GM12878 (cell line): Measurements from ENCODE around the gene EVI5L. TPM values are rescaled to one million over a fixed set of nuclear protein-coding genes. Genes with fewer than 3 reads are reported as not detected.
"Not testable (repeated sequence)": the region's sequence is repeated elsewhere in the genome, so short reads cannot be mapped to it uniquely, and the experiment has no call there.

Experiments used
- ATAC-seq: fragments of 200-7000 bp; cut with Tn5 transposase; 3 replicates; pipeline ENCODE4 v1.9.1; 2020; ENCODE audit warnings: mild to moderate bottlenecking, moderate library complexity
- BruUV-seq: library from RNA; stranded (reverse); fragments of 400-500 nt; replicated peaks from 2 replicates; lab custom pipeline; 2021; lab: Mats Ljungman, UMichigan
- CTCF ChIA-PET: fragments of 300-600 bp; sonication (Branson Sonifier 250); formaldehyde crosslinking; extraction: SDS; loops from one replicate; lab custom pipeline; 2021; ENCODE audit warnings: inconsistent platforms; lab: Yijun Ruan, JAX
- POLR2A ChIA-PET: fragments of 350-600 bp; formaldehyde crosslinking; extraction: SDS; loops from one replicate; lab custom pipeline; 2021; ENCODE audit warnings: inconsistent platforms; lab: Charles Lee
- RAD21 ChIA-PET: fragments of 300-600 bp; sonication (Branson Sonifier 250); formaldehyde crosslinking; loops from one replicate; lab custom pipeline; 2023; ENCODE audit warnings: antibody characterized with exemption; ENCODE audit not compliant: unreplicated experiment; lab: Charles Lee
- SMC1A ChIA-PET: fragments of 300-600 bp; sonication (Branson Sonifier 250); formaldehyde crosslinking; loops from one replicate; lab custom pipeline; 2023; ENCODE audit not compliant: unreplicated experiment, uncharacterized antibody; lab: Charles Lee
- DNase-seq: peaks from one replicate; pipeline ENCODE4 v3.0.0-alpha.2; 2011; ENCODE audit warnings: low read depth, low spot score
- FAIRE-seq: peaks from 3 replicates; lab custom pipeline; 2011; peaks lifted over from hg19 to GRCh38; lab: Jason Lieb, UNC
- H2AFZ ChIP-seq: 2 replicates; pipeline ENCODE4 v1.6.0; 2011; ENCODE audit warnings: low read depth, low read length, control low read depth; ENCODE audit not compliant: control insufficient read depth
- H3K27ac ChIP-seq: 2 replicates; pipeline ENCODE4 v1.5.1; 2011; ENCODE audit warnings: control low read depth; ENCODE audit not compliant: control insufficient read depth, insufficient read depth
- H3K27me3 ChIP-seq, 2 experiments: replicated peaks in 1 of 2; 2 replicates each; pipeline versions ENCODE4 v1.6.0 to v1.6.1; 2011; ENCODE audit warnings: low read length in 1 of 2; ENCODE audit not compliant: control insufficient read depth in 2 of 2, insufficient read depth in 2 of 2
- H3K36me3 ChIP-seq, 2 experiments: 2 replicates each; pipeline ENCODE4 v1.5.1; 2011; ENCODE audit warnings: low read length in 1 of 2; ENCODE audit not compliant: control insufficient read depth in 2 of 2, insufficient read depth in 2 of 2
- H3K4me1 ChIP-seq: 2 replicates; pipeline ENCODE4 v1.6.1; 2011; ENCODE audit warnings: mild to moderate bottlenecking, low read length, moderate library complexity, mixed read lengths; ENCODE audit not compliant: control insufficient read depth, insufficient read depth
- H3K4me2 ChIP-seq: 2 replicates; pipeline ENCODE4 v1.6.0; 2011; ENCODE audit warnings: control low read depth; ENCODE audit not compliant: control insufficient read depth, insufficient read depth
- H3K4me3 ChIP-seq: fragments of 200-600 bp; sonication (generic); 2 replicates; pipeline ENCODE4 v1.5.1; 2016
- H3K79me2 ChIP-seq: 2 replicates; pipeline ENCODE4 v1.6.0; 2011; ENCODE audit warnings: low read length; ENCODE audit not compliant: control insufficient read depth, insufficient read depth
- H3K9ac ChIP-seq: 2 replicates; pipeline ENCODE4 v1.8.0; 2011; ENCODE audit warnings: low read length, control low read depth, mixed read lengths; ENCODE audit not compliant: control insufficient read depth, insufficient read depth
- H3K9me3 ChIP-seq: replicated peaks from 3 replicates; pipeline ENCODE4 v1.5.1; 2011; ENCODE audit warnings: mild to moderate bottlenecking, low read length; ENCODE audit not compliant: control insufficient read depth, insufficient read depth
- H4K20me1 ChIP-seq: 2 replicates; pipeline ENCODE4 v1.6.0; 2011; ENCODE audit not compliant: control insufficient read depth, insufficient read depth
- ATF3 ChIP-seq: IDR thresholded peaks from 2 replicates; pipeline ENCODE4 v1.6.1; 2011; ENCODE audit warnings: low read depth, mild to moderate bottlenecking, low read length, moderate library complexity, borderline replicate concordance; ENCODE audit errors: extremely low read depth
- BHLHE40 ChIP-seq, 2 experiments: fragments of 450-650 bp in 1 of 2; IDR thresholded peaks; 2 replicates each; pipeline ENCODE4 v1.6.1; 2011 to 2017; ENCODE audit warnings: low read depth in 2 of 2, borderline replicate concordance in 1 of 2, improper control_type of control experiment in 1 of 2, low read length in 1 of 2, mild to moderate bottlenecking in 1 of 2
- CREM ChIP-seq: IDR thresholded peaks from 2 replicates; pipeline ENCODE4 v1.6.1; 2014; ENCODE audit warnings: antibody characterized with exemption, low read depth
- HDGF ChIP-seq: fragments of 450-650 bp; IDR thresholded peaks from 2 replicates; pipeline ENCODE4 v1.6.1; 2016; ENCODE audit warnings: antibody characterized with exemption
- JUND ChIP-seq: IDR thresholded peaks from 2 replicates; pipeline ENCODE4 v1.6.1; 2012; ENCODE audit warnings: low read depth, mild to moderate bottlenecking, low read length, improper control_type of control experiment, moderate library complexity
- NFYB ChIP-seq: IDR thresholded peaks from 2 replicates; pipeline ENCODE4 v1.6.1; 2011; ENCODE audit warnings: low read depth, mild to moderate bottlenecking, low read length, improper control_type of control experiment, moderate library complexity; ENCODE audit not compliant: insufficient read depth
- PAX5 ChIP-seq: IDR thresholded peaks from 2 replicates; pipeline ENCODE4 v1.6.1; 2011; ENCODE audit warnings: low read depth, low read length, borderline replicate concordance
- PKNOX1 ChIP-seq: fragments of 450-650 bp; IDR thresholded peaks from 2 replicates; pipeline ENCODE4 v1.6.1; 2016; ENCODE audit warnings: mild to moderate bottlenecking
- POU2F2 ChIP-seq: IDR thresholded peaks from 3 replicates; pipeline ENCODE4 v1.6.1; 2011; ENCODE audit warnings: low read depth, mild to moderate bottlenecking, low read length, borderline replicate concordance
- RCOR1 ChIP-seq: conservative IDR thresholded peaks from 2 replicates; pipeline ENCODE4 v1.6.1; 2012; ENCODE audit warnings: low read depth, low read length, improper control_type of control experiment
- STAT3 ChIP-seq: IDR thresholded peaks from 2 replicates; pipeline ENCODE4 v1.6.1; 2011; ENCODE audit warnings: low read depth, low read length, improper control_type of control experiment
- WGBS: methylation state at CpG from one replicate; pipeline ENCODE4 v1.1.6; 2016; ENCODE audit warnings: low lambda C conversion rate; ENCODE audit not compliant: insufficient replicate concordance, insufficient coverage; ENCODE audit errors: missing lambda C conversion rate; 5-methylcytosine and 5-hydroxymethylcytosine counted together
- in situ Hi-C: fragments of 300-500 bp; cut with MboI; formaldehyde crosslinking; loops from 9 replicates; pipeline ENCODE4 v1.14.3; 2018; ENCODE audit warnings: mixed read lengths
- intact Hi-C: fragments of 100-400 bp; cut with micrococcal nuclease; formaldehyde crosslinking; loops from one replicate; pipeline ENCODE4 v1.14.2; 2022; ENCODE audit not compliant: unreplicated experiment
- polyA plus RNA-seq, 11 experiments: library from polyadenylated mRNA; depleted of rRNA in 4 of 11; unstranded in 6 of 11; stranded (reverse) in 5 of 11; fragments of >200 nt; fragmentation: Nextera tagmentation in 4 of 11; fragmentation: Illumina TruSeq in 1 of 11; extraction: Ambion mirVana in 4 of 11; extraction: Trizol in 1 of 11; gene quantifications; 1 replicate in 1 of 11; 2 replicates in 10 of 11; pipeline versions ENCODE4 v1.2.1 to v1.2.3, GENCODE V29; 2011 to 2016; ENCODE audit warnings: inconsistent platforms in 2 of 11, missing spikeins in 2 of 11, low read depth in 1 of 11
- total RNA-seq, 4 experiments: library from RNA; depleted of rRNA in 3 of 4; stranded (reverse); fragments of >200 nt in 3 of 4; fragmentation: Illumina TruSeq in 1 of 4; extraction: Trizol in 1 of 4; gene quantifications; 2 replicates each; pipeline versions ENCODE4 v1.2.1 to v1.2.3, GENCODE V29; 2013 to 2021
- TF ChIP-seq, protein P1 (sequence below): IDR thresholded peaks from 2 replicates; pipeline ENCODE4 v1.6.1; 2011; ENCODE audit warnings: borderline replicate concordance, low read depth, mild to moderate bottlenecking, moderate library complexity, mixed read lengths, low read length; ENCODE audit not compliant: insufficient read depth; ENCODE audit errors: extremely low read length

The EVI5L gene
- total and polyA plus RNA-seq, 10 of the 15 experiments (the other 5 are each of a cell fraction or from before 2014, with no cell fraction given), result 0.23 to 13.8 (median 5.0) TPM

DNA sequence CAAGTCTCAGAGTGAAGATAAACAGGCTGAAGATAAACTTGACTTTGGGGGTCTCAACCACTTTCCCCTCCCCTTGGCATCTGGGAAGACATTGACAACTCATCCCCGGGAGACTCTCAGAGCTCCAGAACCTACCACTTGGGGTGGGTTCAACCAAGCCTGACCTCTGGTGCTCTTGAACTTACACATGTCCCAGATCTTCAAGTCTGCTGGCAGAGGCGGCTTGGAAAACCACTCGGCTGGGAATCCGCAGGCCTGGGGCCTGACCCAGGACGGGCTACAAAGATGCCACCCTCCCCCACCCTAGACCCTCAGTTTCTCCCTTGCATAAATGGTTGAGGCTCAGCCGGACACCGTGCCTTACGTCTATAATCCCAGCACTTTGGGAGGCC, 58.8 kb downstream of the EVI5L start:
- Histone ChIP-seq H4K20me1 (no peaks in the 10 kb centered on the region), H3K4me2 (no peak overlapping the region), H3K36me3 (no peaks in the 10 kb centered on the region), H3K4me1 (no peaks in the 10 kb centered on the region), H3K79me2 (no peaks in the 10 kb centered on the region), H3K9ac (no peak overlapping the region), H3K27me3 (peaks cover 0 to 2% of the 10 kb centered on the region in 2 experiments; a peak in 2 of 4 replicates), H2AFZ (no peak overlapping the region), H3K9me3 (no peaks in the 10 kb centered on the region), H3K27ac (no peak overlapping the region), H3K4me3 (no peak overlapping the region)
- ChIA-PET POLR2A (no interaction called here), CTCF (no interaction called here), RAD21 (no interaction called here), SMC1A (no interaction called here)
- TF ChIP-seq HDGF, result no peak
- TF ChIP-seq JUND, result no peak
- no peak for TF ChIP-seq ATF3
- TF ChIP-seq, protein P1, sequence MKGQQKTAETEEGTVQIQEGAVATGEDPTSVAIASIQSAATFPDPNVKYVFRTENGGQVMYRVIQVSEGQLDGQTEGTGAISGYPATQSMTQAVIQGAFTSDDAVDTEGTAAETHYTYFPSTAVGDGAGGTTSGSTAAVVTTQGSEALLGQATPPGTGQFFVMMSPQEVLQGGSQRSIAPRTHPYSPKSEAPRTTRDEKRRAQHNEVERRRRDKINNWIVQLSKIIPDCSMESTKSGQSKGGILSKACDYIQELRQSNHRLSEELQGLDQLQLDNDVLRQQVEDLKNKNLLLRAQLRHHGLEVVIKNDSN, result no peak
- TF ChIP-seq NFYB, result no peak
- TF ChIP-seq RCOR1, result no peak
- no peak for TF ChIP-seq PAX5
- TF ChIP-seq POU2F2, result no peak
- TF ChIP-seq CREM, result no peak
- no peak for TF ChIP-seq PKNOX1
- TF ChIP-seq STAT3, result no peak
- TF ChIP-seq BHLHE40 (IDR thresholded peaks at IDR 0.05; ENCODE audit: borderline replicate concordance in 1 of 2, low read depth in 2 of 2, low read length in 1 of 2), result no peak
- BruUV-seq, result no TSS peak
- no peak for FAIRE-seq
- in situ Hi-C loops, result no loop called here
- no peak for DNase-seq
- intact Hi-C loops, result no loop called here
- no peak for ATAC-seq
- WGBS, result 53% methylated on average over 8 of the region's 8 CpGs

DNA sequence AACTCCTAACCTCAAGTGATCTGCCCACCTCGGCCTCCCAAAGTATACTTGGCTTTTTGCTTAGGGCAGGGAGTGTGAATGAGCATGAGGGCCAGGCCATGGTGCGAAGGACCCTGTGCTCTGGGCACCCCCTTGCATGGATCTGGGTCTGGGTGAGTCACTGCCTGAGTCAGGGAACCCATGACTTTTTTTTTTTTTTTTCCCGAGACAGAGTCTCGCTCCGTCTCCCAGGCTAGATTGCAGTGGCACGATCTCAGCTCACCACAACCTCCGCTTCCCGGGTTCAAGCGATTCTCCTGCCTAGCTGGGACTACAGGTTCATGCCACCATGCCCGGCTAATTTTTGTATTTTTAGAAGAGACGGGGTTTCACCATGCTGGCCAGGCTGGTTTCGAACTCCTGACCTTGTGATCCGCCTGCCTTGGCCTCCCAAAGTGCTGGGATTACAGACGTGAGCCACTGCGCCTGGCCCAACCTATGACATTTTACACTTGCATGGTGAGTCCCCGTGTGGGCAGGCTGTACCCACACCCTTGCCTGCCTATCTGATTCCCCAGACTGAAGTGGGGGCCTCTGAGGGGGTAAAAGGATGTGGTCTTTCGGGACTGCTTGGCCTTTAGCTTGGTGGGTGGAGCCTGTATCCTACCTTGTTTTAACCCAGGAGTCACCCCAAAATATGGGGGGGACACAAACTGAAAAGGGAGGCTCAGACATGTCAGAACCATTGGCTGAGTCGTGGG, 63.5 kb downstream of the EVI5L start:
- H3K4me3 ChIP-seq, BruUV-seq, H3K36me3 ChIP-seq, CTCF ChIA-PET, H2AFZ ChIP-seq, SMC1A ChIA-PET, in situ Hi-C loops, RAD21 ChIA-PET, ATAC-seq, H3K4me1 ChIP-seq, H4K20me1 ChIP-seq, FAIRE-seq, DNase-seq, H3K4me2 ChIP-seq, POLR2A ChIA-PET, H3K27me3 ChIP-seq, H3K27ac ChIP-seq, H3K9me3 ChIP-seq, H3K9ac ChIP-seq, H3K79me2 ChIP-seq, intact Hi-C loops: not testable (repeated sequence)
- WGBS, result 49% methylated on average over 11 of the region's 18 CpGs
